HG02885 (cell line): ENCODE data around the gene SHMT1.
"Not testable (repeated sequence)": the region's sequence is repeated elsewhere in the genome, so short reads cannot be mapped to it uniquely, and the experiment has no call there.

Experiments used
- ATAC-seq: cut with Tn5 transposase; IDR thresholded peaks from one replicate; pipeline ENCODE4 v1.9.1; 2021; ENCODE audit warnings: mild to moderate bottlenecking; ENCODE audit not compliant: unreplicated experiment, poor library complexity

The SHMT1 gene

DNA sequence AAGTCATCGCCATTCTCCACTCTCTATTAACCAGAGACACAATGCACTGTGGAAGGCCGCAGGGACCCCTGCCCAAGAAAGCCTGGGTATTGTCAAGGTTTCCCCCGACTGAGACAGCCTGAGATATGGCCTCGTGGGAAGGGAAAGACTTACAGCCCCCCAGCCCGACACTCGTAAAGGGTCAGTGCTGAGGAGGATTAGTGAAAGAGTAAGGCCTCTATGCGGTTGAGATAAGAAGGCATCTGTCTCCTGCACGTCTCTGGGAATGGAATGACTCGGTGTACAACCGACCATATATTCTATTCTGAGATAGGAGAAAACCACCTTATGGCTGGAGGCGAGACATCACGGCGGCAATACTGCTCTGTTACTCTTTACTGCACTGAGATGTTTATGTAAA, 60.1 kb downstream of the SHMT1 start:
- not testable (repeated sequence) for ATAC-seq

DNA sequence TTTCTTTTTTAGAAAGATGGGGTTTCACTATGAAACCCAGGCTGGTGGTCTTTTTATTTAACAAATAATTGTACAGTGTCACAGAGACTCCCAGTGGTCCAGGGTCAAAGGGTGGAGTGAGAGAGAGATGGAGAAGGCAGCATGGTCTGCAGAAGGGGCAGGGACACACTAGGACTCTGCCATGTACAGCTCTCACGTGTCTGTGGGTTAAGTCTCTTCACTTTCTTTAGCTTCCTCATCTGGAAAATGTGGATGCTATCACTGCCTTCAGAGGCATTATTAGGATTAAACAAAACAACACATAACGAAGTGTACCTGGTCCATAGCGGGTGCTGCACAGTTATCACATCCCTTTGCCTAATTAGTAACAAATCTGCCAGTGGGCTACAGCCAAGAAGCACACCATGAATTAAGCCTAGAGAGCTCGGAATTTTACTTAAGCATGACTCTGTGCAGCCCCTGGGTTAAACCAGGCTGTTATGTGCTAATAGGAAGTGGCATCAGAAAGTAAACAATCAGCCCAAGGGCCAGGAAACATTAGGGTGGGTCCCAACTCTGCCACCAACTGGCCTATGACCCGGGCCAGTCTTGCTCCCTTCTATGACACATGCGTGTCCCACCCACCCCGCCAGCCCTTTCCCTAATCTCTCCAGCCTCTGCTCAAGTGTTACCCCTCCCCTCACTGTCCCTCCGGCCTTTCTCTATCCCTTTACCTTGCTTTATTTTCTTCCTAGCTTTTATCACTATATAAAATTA, 62.4 kb downstream of the SHMT1 start:
- no peak for ATAC-seq

DNA sequence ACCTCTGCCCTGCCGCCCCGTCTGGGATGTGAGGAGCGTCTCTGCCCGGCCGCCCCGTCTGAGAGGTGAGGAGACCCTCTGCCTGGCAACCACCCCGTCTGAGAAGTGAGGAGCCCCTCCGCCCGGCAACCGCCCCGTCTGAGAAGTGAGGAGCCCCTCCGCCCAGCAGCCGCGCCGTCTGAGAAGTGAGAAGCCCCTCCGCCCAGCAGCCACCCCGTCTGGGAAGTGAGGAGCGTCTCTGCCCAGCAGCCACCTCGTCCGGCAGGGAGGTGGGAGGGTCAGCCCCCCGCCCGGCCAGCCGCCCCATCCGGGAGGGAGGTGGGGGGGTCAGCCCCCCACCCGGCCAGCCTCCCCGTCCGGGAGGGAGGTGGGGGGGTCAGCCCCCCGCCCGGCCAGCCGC, 65.3 kb downstream of the SHMT1 start:
- not testable (repeated sequence) for ATAC-seq

DNA sequence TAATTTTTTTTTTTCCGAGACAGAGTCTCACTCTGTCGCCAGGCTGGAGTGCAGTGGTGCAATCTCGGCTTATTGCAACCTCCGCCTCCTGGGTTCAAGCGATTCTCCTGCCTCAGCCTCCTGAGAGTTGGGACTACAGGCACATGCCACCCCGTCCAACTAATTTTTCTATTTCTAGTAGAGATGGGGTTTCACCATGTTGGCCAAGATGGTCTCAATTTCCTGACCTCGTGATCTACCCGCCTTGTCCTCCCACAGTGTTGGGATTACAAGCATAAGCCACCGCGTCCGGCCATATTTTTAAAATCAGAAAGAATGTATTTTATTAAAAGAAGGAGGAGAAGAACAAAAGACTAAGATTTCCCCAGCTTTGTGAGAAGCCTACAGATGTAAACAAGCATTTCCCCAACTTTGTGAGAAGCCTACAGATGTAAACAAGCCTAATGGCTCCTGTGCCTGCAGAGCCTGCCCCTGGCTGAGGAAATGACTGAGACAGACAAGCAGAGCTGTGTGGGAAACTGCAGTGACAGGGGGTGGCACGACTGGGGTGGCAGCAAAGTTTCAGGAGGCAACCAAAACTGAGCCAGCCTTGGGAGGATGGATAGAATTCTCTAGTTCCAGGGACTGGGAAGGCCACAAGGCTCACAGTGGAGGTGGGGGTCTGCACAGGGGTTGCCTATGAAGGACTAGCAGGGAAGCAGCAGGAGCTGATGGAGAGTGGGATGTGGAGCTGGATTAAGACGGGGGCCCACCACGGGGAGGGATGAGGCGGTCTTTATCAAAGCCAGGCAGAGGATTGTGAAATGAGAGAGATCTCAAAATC, 71.4 kb downstream of the SHMT1 start:
- ATAC-seq, result no peak

DNA sequence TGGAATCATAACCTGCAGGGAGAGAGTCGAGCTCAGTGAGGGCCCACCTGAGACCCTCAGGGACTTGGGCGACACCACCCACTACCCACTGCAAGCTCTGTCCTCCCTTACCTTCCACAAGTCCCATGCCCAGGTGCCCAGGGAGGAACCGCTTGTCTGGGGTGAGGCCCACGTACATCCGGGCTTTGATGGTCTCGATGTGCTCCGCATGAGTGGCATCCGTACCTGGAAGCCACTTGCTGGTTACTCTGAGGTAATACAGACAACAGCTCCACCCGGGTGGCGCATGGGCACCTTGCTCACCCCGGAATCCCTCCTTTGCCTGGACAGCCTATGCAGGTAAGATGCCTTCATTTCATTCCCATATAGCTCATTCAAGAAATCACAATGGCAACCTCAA, 78.1 kb downstream of the SHMT1 start:
- ATAC-seq, result no peak

DNA sequence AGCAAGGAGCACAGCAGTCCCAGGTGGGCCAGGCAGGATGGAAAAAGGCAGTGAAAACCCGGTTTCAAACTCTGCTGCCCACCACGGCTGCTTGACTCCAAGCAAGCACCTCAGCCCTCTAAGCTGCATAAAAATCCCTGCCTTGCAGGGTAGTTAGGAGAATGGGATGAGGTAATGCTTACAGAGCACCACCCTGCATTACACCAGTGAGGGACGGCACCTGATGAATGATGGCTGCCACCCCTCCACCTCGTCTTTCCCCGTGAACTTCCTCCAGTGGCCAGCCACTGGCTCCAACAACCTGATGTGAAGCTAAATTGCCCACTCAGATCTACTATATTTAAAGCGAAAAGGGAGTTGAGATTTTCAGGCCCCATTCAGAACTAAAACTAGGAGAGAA, 81.6 kb downstream of the SHMT1 start:
- no peak for ATAC-seq

DNA sequence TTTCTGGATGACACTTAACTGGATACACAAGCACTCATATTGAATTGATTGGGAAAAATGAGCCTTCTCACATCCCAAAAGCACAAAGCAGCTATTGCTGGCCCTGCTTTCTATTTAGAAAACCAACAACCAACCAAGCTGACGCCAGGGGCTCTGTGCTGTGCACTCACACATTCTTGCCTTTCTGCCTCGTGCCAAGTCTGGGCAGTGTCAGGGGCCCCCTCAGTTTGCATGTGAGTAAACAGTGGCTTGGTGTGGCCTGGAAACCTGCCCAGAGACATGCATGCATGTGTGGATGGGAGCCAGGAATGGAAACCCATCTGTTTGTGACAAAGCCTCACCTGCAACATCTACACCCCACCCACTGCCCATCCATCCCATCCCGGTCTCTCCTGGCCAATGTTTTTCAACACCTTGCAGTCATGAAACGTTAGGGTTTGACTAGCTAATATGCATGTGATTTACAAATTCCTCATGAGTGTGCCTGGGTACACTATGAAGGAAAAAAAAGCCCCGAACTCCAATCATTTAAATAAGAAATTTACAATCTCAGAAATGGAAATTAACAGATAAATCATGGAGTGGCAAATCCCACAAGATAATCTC, 82.5 kb downstream of the SHMT1 start:
- no peak for ATAC-seq

DNA sequence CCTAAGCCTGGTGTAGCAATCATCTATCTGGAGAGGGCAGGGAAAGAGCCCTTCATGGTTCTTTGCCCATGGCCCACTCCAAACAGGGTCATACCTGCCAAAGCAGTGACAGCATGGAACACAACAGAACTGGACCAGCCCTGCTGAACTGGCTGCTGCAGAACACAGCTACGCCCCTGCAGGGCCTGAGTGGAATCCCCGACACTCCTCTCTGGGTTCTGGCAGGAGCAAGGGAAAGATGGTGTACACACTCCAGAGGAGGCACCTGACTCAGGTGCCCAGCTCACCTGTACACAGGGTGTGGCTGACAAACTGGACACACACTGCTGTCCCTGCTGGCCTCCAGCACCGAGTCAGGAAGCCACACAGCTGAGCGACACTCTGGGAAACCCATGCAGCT, 83.1 kb downstream of the SHMT1 start:
- no peak for ATAC-seq

DNA sequence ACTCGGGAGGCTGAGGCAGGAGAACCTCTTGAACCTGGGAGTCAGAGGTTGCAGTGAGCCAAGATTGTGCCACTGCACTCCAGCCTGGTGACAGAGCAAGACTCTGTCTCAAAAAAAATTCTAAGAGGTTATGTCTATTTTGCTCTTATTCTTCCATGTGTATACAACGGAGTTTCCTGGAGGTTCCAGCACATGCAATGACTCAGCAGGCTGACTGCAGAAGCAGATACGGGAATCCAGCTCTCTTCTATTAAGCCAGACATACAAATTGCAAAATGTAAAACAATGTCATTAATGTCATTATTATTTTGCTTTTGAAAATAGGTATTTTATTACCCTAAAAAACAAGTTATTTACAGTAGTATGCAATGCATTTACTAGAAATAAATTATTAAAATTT, 84.5 kb downstream of the SHMT1 start:
- no peak for ATAC-seq
